Ovary (tissue), 9 donors: ENCODE data around the gene PSMD4. TPM values are rescaled to one million over a fixed set of nuclear protein-coding genes. Genes with fewer than 3 reads are reported as not detected.

Experiments
- DNase-seq, 5 donors: peaks; one replicate each; pipeline ENCODE4 v3.0.0-alpha.2; 2019 to 2020
- H3K27ac ChIP-seq, 2 donors: fragments of 200-600 bp; one replicate each; pipeline versions ENCODE4 v1.5.1 to v1.8.0; 2019 to 2022
- H3K27me3 ChIP-seq: fragments of 200-600 bp; one replicate; pipeline ENCODE4 v1.8.0; 2022
- H3K36me3 ChIP-seq: fragments of 200-600 bp; sonication (generic); one replicate; pipeline ENCODE4 v1.5.1; 2019
- H3K4me1 ChIP-seq: one replicate; pipeline ENCODE4 v1.8.1; 2013; ENCODE audit warnings: mild to moderate bottlenecking, moderate library complexity; ENCODE audit not compliant: insufficient read depth
- H3K4me3 ChIP-seq: fragments of 200-600 bp; sonication (generic); one replicate; pipeline ENCODE4 v1.5.1; 2017
- H3K9me3 ChIP-seq, 2 donors: fragments of 200-600 bp in 1 of 2; sonication (generic) in 1 of 2; one replicate each; pipeline versions ENCODE4 v1.5.1 to v1.8.1; 2013 to 2019; ENCODE audit warnings: mild to moderate bottlenecking in 1 of 2, moderate library complexity in 1 of 2
- CTCF ChIP-seq, 3 donors: fragments of 450-650 bp in 2 of 3; fragments of 200-600 bp in 1 of 3; IDR thresholded peaks; one replicate each; pipeline versions ENCODE4 v1.5.1 to v1.8.0; 2016 to 2022; ENCODE audit warnings: antibody characterized with exemption in 3 of 3, mild to moderate bottlenecking in 1 of 3
- EP300 ChIP-seq: sonication (generic); formaldehyde crosslinking; IDR thresholded peaks from one replicate; pipeline ENCODE4 v1.6.1; 2017; ENCODE audit warnings: antibody characterized with exemption
- POLR2A ChIP-seq: fragments of 450-650 bp; IDR thresholded peaks from one replicate; pipeline ENCODE4 v1.6.1; 2017; ENCODE audit warnings: antibody characterized with exemption, mild to moderate bottlenecking, moderate library complexity
- WGBS, 3 donors: extraction: QIAGEN DNeasy Blood & Tissue Kit in 1 of 3; methylation state at CpG; one replicate each; pipeline versions ENCODE4 v1.1.5 to v1.1.7; 2013 to 2017; 5-methylcytosine and 5-hydroxymethylcytosine counted together
- intact Hi-C, 4 donors: fragments of 100-400 bp; cut with DNase I; formaldehyde crosslinking; loops; one replicate each; pipeline versions ENCODE4 v1.11.0 to v1.15.1; 2022 to 2023
- polyA plus RNA-seq, 2 donors: library from polyadenylated mRNA; stranded (reverse); fragments of 200-250 nt in 1 of 2; fragments of 350-450 nt in 1 of 2; fragmentation: Illumina TruSeq in 1 of 2; extraction: RNeasy Lipid Tissue Mini Kit (QIAGEN cat#74804) in 1 of 2; gene quantifications; one replicate each; pipeline ENCODE4 v1.2.3, GENCODE V29; 2013 to 2014
- total RNA-seq, 7 donors: library from RNA; depleted of rRNA in 2 of 7; stranded (reverse); fragments of >200 nt in 2 of 7; fragmentation: NEBNext Ultra II Directional in 3 of 7; extraction: Animal tissue kit (Norgen Biotek cat#: 25700) in 3 of 7; gene quantifications; one replicate each; pipeline versions ENCODE4 v1.1.0 to v1.2.4, GENCODE V29; 2016 to 2023
- donor health status: DM: no; HTN: no; CAD: no; lungs with moderate emphysema.
- donor health status: DM: no; HTN: no; CAD: no.
- donor health status: Bipolar disorder and iron deficiency.
- donor health status: DM: yes; HTN: yes; CAD: no.
- donor health status: DM: no; HTN: no; CAD: no.
- donor health status: DM: yes; HTN: yes; CAD: no.

PSMD4 gene
- total and polyA plus RNA-seq, 9 donors, result 78.1 to 167 (median 108) TPM

- Histone ChIP-seq H3K9me3 (no peaks in the 10 kb centered on the region), H3K27ac (no peak overlapping the region), H3K4me3 (no peak overlapping the region), H3K36me3 (no peaks in the 10 kb centered on the region), H3K4me1 (peaks cover 6% of the 10 kb centered on the region), H3K27me3 (no peaks in the 10 kb centered on the region)
- intact Hi-C loops, result no loop called here
- TF ChIP-seq CTCF (IDR thresholded peaks at IDR 0.05) (no peak), EP300 (no peak), POLR2A (no peak)
- 86 to 89% (median 86%) methylated on average over 22 of the region's 22 CpGs for WGBS, 3 donors
- no peak for DNase-seq
Observed at GRCh38 chr1:151287767-151288500, 33.4 kb downstream of the PSMD4 start.

GRCh38 chr1:151288502-151288901, 34.0 kb downstream of the PSMD4 start:
- H3K4me3 ChIP-seq, result no peak overlapping the region
- no peaks in the 10 kb centered on the region for H3K27me3 ChIP-seq
- 74 to 80% (median 80%) methylated on average over 14 of the region's 14 CpGs for WGBS, 3 donors
- H3K9me3 ChIP-seq, result no peaks in the 10 kb centered on the region
- no peaks in the 10 kb centered on the region for H3K36me3 ChIP-seq
- intact Hi-C loops, result no loop called here
- no peak for DNase-seq
- H3K27ac ChIP-seq, result no peak overlapping the region
- H3K4me1 ChIP-seq, result peaks cover 6% of the 10 kb centered on the region
- no peak for TF ChIP-seq POLR2A
- TF ChIP-seq CTCF (IDR thresholded peaks at IDR 0.05), result no peak

GRCh38 chr1:151289080-151289935, 34.8 kb downstream of the PSMD4 start:
- H3K27ac ChIP-seq, result no peak overlapping the region
- H3K4me3 ChIP-seq, result no peak overlapping the region

More at GRCh38 chr1:151289080-151289935, 34.8 kb downstream of the PSMD4 start:
- H3K36me3 ChIP-seq, result no peaks in the 10 kb centered on the region
- intact Hi-C loops, result no loop called here
- no peaks in the 10 kb centered on the region for H3K4me1 ChIP-seq
- no peaks in the 10 kb centered on the region for H3K9me3 ChIP-seq
- no peak for TF ChIP-seq POLR2A
- no peak for TF ChIP-seq EP300
- no peak for TF ChIP-seq CTCF (IDR thresholded peaks at IDR 0.05)
- no peak for DNase-seq
- H3K27me3 ChIP-seq, result no peaks in the 10 kb centered on the region
- WGBS, 3 donors, result 60 to 73% (median 63%) methylated on average over 18 of the region's 18 CpGs
